ENCODE results near the gene PAM. TPM values are rescaled to one million over a fixed set of nuclear protein-coding genes. Genes with fewer than 3 reads are reported as not detected.

The PAM gene
- total and polyA plus RNA-seq, 3 donors from 2014 or later = 65.5 to 92.5 (median 77.5) TPM

GRCh38 chr5:103013933-103014552 lies 258.9 kb downstream of the PAM start:
- Histone ChIP-seq H3K36me3 (ENCODE audit: low read depth, missing control alignments) (no peaks in the 10 kb centered on the region), H3K27me3 (no peaks in the 10 kb centered on the region), H3K9me3 (no peaks in the 10 kb centered on the region), H3K4me3 (no peak overlapping the region), H3K4me1 (no peaks in the 10 kb centered on the region), H3K27ac (no peak overlapping the region)
- WGBS, 2 donors = 38 to 61% methylated on average over 1 of the region's 1 CpG
- DNase-seq = no peak
- no peak for TF ChIP-seq CTCF (IDR thresholded peaks at IDR 0.05)
- intact Hi-C loops (cut with DNase I; ENCODE audit: low total_unique reads) = no loop called here

- H3K27ac ChIP-seq = no peak overlapping the region
- whole genome bisulfite sequencing, 2 donors = 91 to 92% methylated on average over 2 of the region's 2 CpGs
- intact Hi-C loops (cut with DNase I; ENCODE audit: low total_unique reads) = no loop called here
Measured at GRCh38 chr5:103014983-103015382, 259.9 kb downstream of the PAM start.

GRCh38 chr5:103016167-103016566 lies 261.1 kb downstream of the PAM start:
- Histone ChIP-seq H3K27ac (no peak overlapping the region), H3K9me3 (no peaks in the 10 kb centered on the region), H3K36me3 (ENCODE audit: low read depth, missing control alignments) (no peaks in the 10 kb centered on the region), H3K27me3 (no peaks in the 10 kb centered on the region), H3K4me3 (no peak overlapping the region), H3K4me1 (no peaks in the 10 kb centered on the region)
- TF ChIP-seq CTCF (IDR thresholded peaks at IDR 0.05) (no peak), POLR2A (IDR thresholded peaks at IDR 0.05) (no peak)
- 90 to 97% methylated on average over 2 of the region's 2 CpGs for WGBS, 2 donors
- no peak for DNase-seq
- intact Hi-C loops (cut with DNase I; ENCODE audit: low total_unique reads) = no loop called here

More at GRCh38 chr5:103014983-103015382, 259.9 kb downstream of the PAM start:
- no peak for DNase-seq
- Histone ChIP-seq H3K4me3 (no peak overlapping the region), H3K4me1 (no peaks in the 10 kb centered on the region), H3K27me3 (no peaks in the 10 kb centered on the region), H3K36me3 (ENCODE audit: low read depth, missing control alignments) (no peaks in the 10 kb centered on the region), H3K9me3 (no peaks in the 10 kb centered on the region)
- TF ChIP-seq CTCF (IDR thresholded peaks at IDR 0.05) (no peak), POLR2A (IDR thresholded peaks at IDR 0.05) (no peak)

- WGBS, 2 donors = 78 to 81% methylated on average over 1 of the region's 1 CpG
- no peak overlapping the region for H3K27ac ChIP-seq
- no peaks in the 10 kb centered on the region for H3K36me3 ChIP-seq (ENCODE audit: low read depth, missing control alignments)
- H3K9me3 ChIP-seq = no peaks in the 10 kb centered on the region
- H3K4me1 ChIP-seq = no peaks in the 10 kb centered on the region
- H3K4me3 ChIP-seq = no peak overlapping the region
- intact Hi-C loops (cut with DNase I; ENCODE audit: low total_unique reads) = no loop called here
- TF ChIP-seq POLR2A (IDR thresholded peaks at IDR 0.05) = no peak
- TF ChIP-seq CTCF (IDR thresholded peaks at IDR 0.05) = no peak
- H3K27me3 ChIP-seq = no peaks in the 10 kb centered on the region
- no peak for DNase-seq
Measured at GRCh38 chr5:103019804-103020203, 264.7 kb downstream of the PAM start.

- H3K27ac ChIP-seq = no peak overlapping the region
- DNase-seq = no peak
- H3K36me3 ChIP-seq (ENCODE audit: low read depth, missing control alignments) = no peaks in the 10 kb centered on the region
- H3K9me3 ChIP-seq = no peaks in the 10 kb centered on the region
- no peaks in the 10 kb centered on the region for H3K4me1 ChIP-seq
- intact Hi-C loops (cut with DNase I; ENCODE audit: low total_unique reads) = no loop called here
- 89 to 91% methylated on average over 2 of the region's 2 CpGs for WGBS, 2 donors
- H3K27me3 ChIP-seq = no peaks in the 10 kb centered on the region
- H3K4me3 ChIP-seq = no peak overlapping the region
- TF ChIP-seq POLR2A (IDR thresholded peaks at IDR 0.05) (no peak), CTCF (IDR thresholded peaks at IDR 0.05) (no peak)
Measured at GRCh38 chr5:103021314-103021713, 266.2 kb downstream of the PAM start.

Measured in testis (tissue), 3 donors.